H9 (cell line): ENCODE measurements around the gene GGA3. TPM values are rescaled to one million over a fixed set of nuclear protein-coding genes. Genes with fewer than 3 reads are reported as not detected.
A peak's percentile ranks its signal among the peaks of the same experiment; 100 is the strongest.

ENCODE experiments used
- DNase-seq: peaks from one replicate; pipeline ENCODE4 v3.0.0-alpha.2; 2017
- H2AFZ ChIP-seq: one replicate; pipeline ENCODE4 v1.6.1; 2013; ENCODE audit warnings: mild to moderate bottlenecking, low read length, control low read depth, moderate library complexity
- H2AK5ac ChIP-seq: 2 replicates; pipeline ENCODE4 v1.6.1; 2013; ENCODE audit warnings: low read length, control low read depth, mixed read lengths; ENCODE audit not compliant: insufficient read length
- H2BK120ac ChIP-seq: one replicate; pipeline ENCODE4 v1.6.1; 2013; ENCODE audit warnings: low read depth, mild to moderate bottlenecking, low read length, control low read depth, inconsistent platforms; ENCODE audit not compliant: poor library complexity, severe bottlenecking
- H2BK12ac ChIP-seq: 2 replicates; pipeline ENCODE4 v1.6.1; 2013; ENCODE audit warnings: low read length, control low read depth, mixed read lengths, low read depth; ENCODE audit not compliant: insufficient read length
- H2BK15ac ChIP-seq: 2 replicates; pipeline ENCODE4 v1.6.1; 2013; ENCODE audit warnings: low read depth, low read length, control low read depth
- H2BK20ac ChIP-seq: one replicate; pipeline ENCODE4 v1.6.1; 2013; ENCODE audit warnings: low read depth, mild to moderate bottlenecking, low read length, control low read depth, inconsistent platforms; ENCODE audit not compliant: poor library complexity, severe bottlenecking
- H2BK5ac ChIP-seq: 2 replicates; pipeline ENCODE4 v1.6.1; 2013; ENCODE audit warnings: low read length, control low read depth, mixed read lengths; ENCODE audit not compliant: insufficient read length
- H3K14ac ChIP-seq: 2 replicates; pipeline ENCODE4 v1.6.1; 2013; ENCODE audit warnings: low read length, control low read depth; ENCODE audit not compliant: insufficient read depth
- H3K18ac ChIP-seq: 2 replicates; pipeline ENCODE4 v1.6.1; 2013; ENCODE audit warnings: low read depth, mild to moderate bottlenecking, mixed read lengths, low read length, control low read depth; ENCODE audit not compliant: insufficient read length
- H3K23ac ChIP-seq: 2 replicates; pipeline ENCODE4 v1.6.1; 2013; ENCODE audit warnings: low read length, control low read depth, mixed read lengths, low read depth; ENCODE audit not compliant: insufficient read length
- H3K23me2 ChIP-seq: 2 replicates; pipeline ENCODE4 v1.6.1; 2013; ENCODE audit warnings: low read depth, mild to moderate bottlenecking, mixed read lengths, low read length, control low read depth; ENCODE audit not compliant: insufficient read length, poor library complexity, severe bottlenecking
- H3K27ac ChIP-seq: 2 replicates; pipeline ENCODE4 v1.5.1; 2013; ENCODE audit warnings: low read length, control low read depth, mixed read lengths, low read depth; ENCODE audit not compliant: insufficient read length
- H3K27me3 ChIP-seq: 2 replicates; pipeline ENCODE4 v1.6.1; 2013; ENCODE audit warnings: low read length, control low read depth, inconsistent platforms; ENCODE audit not compliant: insufficient read depth
- H3K4ac ChIP-seq: 2 replicates; pipeline ENCODE4 v1.6.1; 2013; ENCODE audit warnings: low read depth, mild to moderate bottlenecking, control low read depth, inconsistent platforms, low read length, moderate library complexity
- H3K4me1 ChIP-seq: 2 replicates; pipeline ENCODE4 v1.6.1; 2013; ENCODE audit warnings: low read length, control low read depth, inconsistent platforms; ENCODE audit not compliant: insufficient read depth
- H3K4me2 ChIP-seq: 2 replicates; pipeline ENCODE4 v1.6.1; 2013; ENCODE audit warnings: low read length, control low read depth, mixed read lengths; ENCODE audit not compliant: insufficient read length, insufficient read depth
- H3K56ac ChIP-seq: 2 replicates; pipeline ENCODE4 v1.6.1; 2013; ENCODE audit warnings: low read depth, mild to moderate bottlenecking, mixed read lengths, low read length, control low read depth; ENCODE audit not compliant: insufficient read length
- H3K79me1 ChIP-seq: 2 replicates; pipeline ENCODE4 v1.6.1; 2013; ENCODE audit warnings: low read depth, mild to moderate bottlenecking, moderate library complexity, low read length, control low read depth, inconsistent platforms; ENCODE audit not compliant: insufficient read depth, poor library complexity, severe bottlenecking
- H3K79me2 ChIP-seq: 2 replicates; pipeline ENCODE4 v1.6.1; 2013; ENCODE audit warnings: low read length, control low read depth, inconsistent platforms; ENCODE audit not compliant: insufficient read depth
- H3K9ac ChIP-seq: 2 replicates; pipeline ENCODE4 v1.6.1; 2013; ENCODE audit warnings: low read length, control low read depth, mixed read lengths; ENCODE audit not compliant: insufficient read length; ENCODE audit errors: extremely low read depth
- H3K9me3 ChIP-seq: one replicate; pipeline ENCODE4 v1.6.1; 2013; ENCODE audit warnings: low read depth, low read length, inconsistent platforms; ENCODE audit not compliant: control insufficient read depth
- H3T11ph ChIP-seq: one replicate; pipeline ENCODE4 v1.6.1; 2013; ENCODE audit warnings: mild to moderate bottlenecking, low read length, control low read depth, inconsistent platforms
- H4K20me1 ChIP-seq: one replicate; pipeline ENCODE4 v1.6.1; 2013; ENCODE audit not compliant: control insufficient read depth, insufficient read length, insufficient read depth
- H4K5ac ChIP-seq: 2 replicates; pipeline ENCODE4 v1.6.1; 2013; ENCODE audit warnings: low read depth, mild to moderate bottlenecking, mixed read lengths, low read length, control low read depth; ENCODE audit not compliant: insufficient read length
- H4K8ac ChIP-seq: replicated peaks from 2 replicates; pipeline ENCODE4 v1.6.1; 2013; ENCODE audit warnings: low read length, control low read depth, mixed read lengths, low read depth; ENCODE audit not compliant: insufficient read length
- H4K91ac ChIP-seq: 2 replicates; pipeline ENCODE4 v1.6.1; 2013; ENCODE audit warnings: low read depth, mild to moderate bottlenecking, moderate library complexity, mixed read lengths, low read length, control low read depth; ENCODE audit not compliant: insufficient read length
- H3K27ac Mint-ChIP-seq, 3 experiments: 2 replicates in 2 of 3; 3 replicates in 1 of 3; pipeline ENCODE4 v1.8.0; 2020 to 2021; ENCODE audit warnings: mixed read lengths in 3 of 3, mild to moderate bottlenecking in 1 of 3, moderate library complexity in 1 of 3
- H3K27me3 Mint-ChIP-seq: 2 replicates; pipeline ENCODE4 v1.8.0; 2021; ENCODE audit warnings: low read depth, mild to moderate bottlenecking, moderate library complexity, mixed read lengths
- H3K36me3 Mint-ChIP-seq, 3 experiments: 2 replicates in 2 of 3; 3 replicates in 1 of 3; pipeline ENCODE4 v1.8.0; 2020 to 2021; ENCODE audit warnings: low read depth in 3 of 3, mixed read lengths in 3 of 3; ENCODE audit not compliant: insufficient read depth in 1 of 3
- H3K4me1 Mint-ChIP-seq, 2 experiments: 2 replicates each; pipeline ENCODE4 v1.8.0; 2020; ENCODE audit warnings: mixed read lengths in 2 of 2
- H3K4me3 Mint-ChIP-seq, 2 experiments: 2 replicates in 1 of 2; 3 replicates in 1 of 2; pipeline ENCODE4 v1.8.0; 2020 to 2021; ENCODE audit warnings: mild to moderate bottlenecking in 2 of 2, mixed read lengths in 2 of 2, moderate library complexity in 1 of 2
- H3K9me3 Mint-ChIP-seq, 2 experiments: 2 replicates in 1 of 2; 3 replicates in 1 of 2; pipeline ENCODE4 v1.8.0; 2020; ENCODE audit warnings: mild to moderate bottlenecking in 2 of 2, mixed read lengths in 2 of 2, moderate library complexity in 1 of 2
- WGBS: extraction: QIAGEN DNeasy Blood & Tissue Kit; methylation state at CpG from one replicate; pipeline ENCODE4 v1.1.7; 2013; ENCODE audit warnings: missing lambda C conversion rate, low lambda C conversion rate, mixed read lengths; ENCODE audit not compliant: insufficient read length; ENCODE audit errors: extremely low coverage; 5-methylcytosine and 5-hydroxymethylcytosine counted together
- total RNA-seq: library from RNA; stranded (reverse); gene quantifications from 2 replicates; pipeline ENCODE4 v1.2.1, GENCODE V29; 2021
- TF ChIP-seq, protein P1 (sequence below): fragments of 200-600 bp; sonication (generic); conservative IDR thresholded peaks from 3 replicates; pipeline ENCODE4 v1.8.0; 2021; ENCODE audit warnings: antibody characterized with exemption, mild to moderate bottlenecking

The GGA3 gene
- total RNA-seq, 1 experiment from 2014 or later, result 50.3 TPM

DNA sequence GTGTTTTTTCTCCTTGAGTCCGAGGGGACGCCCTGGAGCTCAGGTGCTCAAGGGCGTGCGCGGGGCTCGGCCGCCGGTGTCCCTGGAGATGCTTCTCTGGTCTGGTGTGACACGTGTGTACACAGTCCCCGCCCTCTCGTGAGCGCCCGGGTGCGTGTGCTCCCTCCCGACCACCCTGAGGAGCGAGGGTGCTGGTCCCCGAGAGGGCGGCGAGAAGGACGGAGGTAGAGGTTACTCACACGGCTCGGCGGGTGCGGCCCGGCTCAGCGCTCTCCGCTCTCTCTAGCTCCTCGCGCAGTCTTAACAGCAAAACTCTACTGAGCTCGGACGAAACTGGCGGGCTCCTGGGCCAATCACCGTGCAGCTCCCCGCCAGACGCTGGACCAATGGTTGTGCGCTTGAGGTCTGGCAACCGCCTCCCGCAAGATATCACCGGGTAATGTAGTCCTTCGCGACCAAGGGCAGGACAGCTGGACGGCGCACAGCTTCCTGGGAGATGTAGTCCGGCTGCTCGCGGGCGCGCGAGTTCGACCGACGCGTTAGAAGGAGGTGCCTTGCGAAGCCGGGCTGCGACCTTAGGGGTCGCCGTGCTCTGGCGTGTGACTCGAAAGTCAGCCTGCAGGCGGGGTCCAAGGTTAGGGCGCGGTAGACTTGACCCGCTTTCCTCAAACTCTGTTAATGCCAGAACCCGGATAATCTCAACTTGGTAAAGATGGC, 27.9 kb upstream of the GGA3 start, which contains the start of gene SLC25A19:
Gene SLC25A19 (minus strand): TSS at position 319 of the 717 bp plus-strand sequence. CDS start 2,669 bp downstream, outside the sequence.
- Mint-ChIP-seq H3K27me3 (no peaks in the 10 kb centered on the region; the same call in 1 of the 2 replicates), H3K9me3 (no peaks in the 10 kb centered on the region; a peak in 1 of 5 replicates), H3K27ac (peak within 1 kb of the TSS in 2 of 3 experiments; percentile 91 to 95; a peak in 5 of 7 replicates), H3K36me3 (peaks cover 3 to 21% (median 8%) of the 10 kb centered on the region in 3 experiments; a peak in 5 of 7 replicates), H3K4me1 (peaks cover 8 to 10% of the 10 kb centered on the region in 2 experiments), H3K4me3 (peak within 1 kb of the TSS; percentile 89 to 93)
- H3K27me3 ChIP-seq, result no peaks in the 10 kb centered on the region
- H3K23ac ChIP-seq, result no peak within 1 kb of the TSS
- no peak within 1 kb of the TSS for H3K27ac ChIP-seq
- WGBS, result no CpG with 5 or more reads among the region's 65 CpGs
- no peak within 1 kb of the TSS for H2BK5ac ChIP-seq
- DNase-seq, result peak; percentile 100
- H4K8ac ChIP-seq, result no peak within 1 kb of the TSS
- no peak within 1 kb of the TSS; the same call in 1 of the 2 replicates for H3K14ac ChIP-seq
- H4K5ac ChIP-seq, result no peak within 1 kb of the TSS
- no peaks in the 10 kb centered on the region for H3K9me3 ChIP-seq
- H4K20me1 ChIP-seq, result no peaks in the 10 kb centered on the region
- H2BK12ac ChIP-seq, result no peak within 1 kb of the TSS
- H4K91ac ChIP-seq, result no peak within 1 kb of the TSS
- peak within 1 kb of the TSS; percentile 70 for H2AFZ ChIP-seq
- H3K4me2 ChIP-seq, result peak within 1 kb of the TSS; percentile 85
- peaks cover 7% of the 10 kb centered on the region for H3K23me2 ChIP-seq
- TF ChIP-seq, protein P1, sequence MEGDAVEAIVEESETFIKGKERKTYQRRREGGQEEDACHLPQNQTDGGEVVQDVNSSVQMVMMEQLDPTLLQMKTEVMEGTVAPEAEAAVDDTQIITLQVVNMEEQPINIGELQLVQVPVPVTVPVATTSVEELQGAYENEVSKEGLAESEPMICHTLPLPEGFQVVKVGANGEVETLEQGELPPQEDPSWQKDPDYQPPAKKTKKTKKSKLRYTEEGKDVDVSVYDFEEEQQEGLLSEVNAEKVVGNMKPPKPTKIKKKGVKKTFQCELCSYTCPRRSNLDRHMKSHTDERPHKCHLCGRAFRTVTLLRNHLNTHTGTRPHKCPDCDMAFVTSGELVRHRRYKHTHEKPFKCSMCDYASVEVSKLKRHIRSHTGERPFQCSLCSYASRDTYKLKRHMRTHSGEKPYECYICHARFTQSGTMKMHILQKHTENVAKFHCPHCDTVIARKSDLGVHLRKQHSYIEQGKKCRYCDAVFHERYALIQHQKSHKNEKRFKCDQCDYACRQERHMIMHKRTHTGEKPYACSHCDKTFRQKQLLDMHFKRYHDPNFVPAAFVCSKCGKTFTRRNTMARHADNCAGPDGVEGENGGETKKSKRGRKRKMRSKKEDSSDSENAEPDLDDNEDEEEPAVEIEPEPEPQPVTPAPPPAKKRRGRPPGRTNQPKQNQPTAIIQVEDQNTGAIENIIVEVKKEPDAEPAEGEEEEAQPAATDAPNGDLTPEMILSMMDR, result peak; percentile 59; the same call in 2 of the 3 replicates
- H3K4ac ChIP-seq, result no peak within 1 kb of the TSS
- no peak within 1 kb of the TSS for H2BK15ac ChIP-seq
- no peaks in the 10 kb centered on the region for H3K4me1 ChIP-seq
- no peak within 1 kb of the TSS for H2BK120ac ChIP-seq
- no peaks in the 10 kb centered on the region for H3K79me2 ChIP-seq
- H2AK5ac ChIP-seq, result no peak within 1 kb of the TSS
- no peak within 1 kb of the TSS for H3T11ph ChIP-seq
- no peak within 1 kb of the TSS for H3K18ac ChIP-seq
- peak within 1 kb of the TSS; percentile 65 for H3K9ac ChIP-seq
- H3K56ac ChIP-seq, result no peak within 1 kb of the TSS
- no peaks in the 10 kb centered on the region for H3K79me1 ChIP-seq
- no peak within 1 kb of the TSS for H2BK20ac ChIP-seq
